Epithelial cell of esophagus (primary cell): Measurements from ENCODE around the gene OPHN1.
A peak's percentile ranks its signal among the peaks of the same experiment; 100 is the strongest.

Experiments used
- DNase-seq: peaks from one replicate; pipeline ENCODE4 v3.0.0; 2010; ENCODE audit warnings: low read depth
- H3K4me3 ChIP-seq: 2 replicates; pipeline ENCODE4 v1.5.1; 2011; ENCODE audit warnings: mild to moderate bottlenecking, low read length, control low read depth
- TF ChIP-seq, protein P1 (sequence below): IDR thresholded peaks from 2 replicates; pipeline ENCODE4 v1.5.1; 2011; ENCODE audit warnings: low read depth, mild to moderate bottlenecking, low read length, control low read depth, inconsistent platforms; ENCODE audit not compliant: insufficient read depth; ENCODE audit errors: missing control alignments

Gene OPHN1

DNA sequence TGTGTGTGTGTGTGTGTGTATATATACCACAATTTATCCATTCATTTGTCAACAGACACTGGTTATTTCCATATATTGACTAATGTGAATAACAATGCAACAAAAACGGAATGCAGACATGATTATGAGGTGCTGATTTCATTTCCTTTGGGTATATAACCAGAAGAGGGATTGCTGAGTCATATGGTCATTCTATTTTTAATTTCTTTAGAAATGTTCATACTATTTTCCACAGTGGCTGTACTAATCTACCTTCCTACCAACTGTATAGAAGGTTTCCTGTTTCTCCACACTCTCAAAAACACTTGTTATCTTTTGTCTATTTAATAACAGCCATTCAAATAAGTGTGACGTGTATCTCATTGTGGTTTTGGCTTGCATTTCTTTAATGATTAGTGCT lies 269.9 kb downstream of the OPHN1 start:
- DNase-seq: peak; percentile 41
- TF ChIP-seq, protein P1, sequence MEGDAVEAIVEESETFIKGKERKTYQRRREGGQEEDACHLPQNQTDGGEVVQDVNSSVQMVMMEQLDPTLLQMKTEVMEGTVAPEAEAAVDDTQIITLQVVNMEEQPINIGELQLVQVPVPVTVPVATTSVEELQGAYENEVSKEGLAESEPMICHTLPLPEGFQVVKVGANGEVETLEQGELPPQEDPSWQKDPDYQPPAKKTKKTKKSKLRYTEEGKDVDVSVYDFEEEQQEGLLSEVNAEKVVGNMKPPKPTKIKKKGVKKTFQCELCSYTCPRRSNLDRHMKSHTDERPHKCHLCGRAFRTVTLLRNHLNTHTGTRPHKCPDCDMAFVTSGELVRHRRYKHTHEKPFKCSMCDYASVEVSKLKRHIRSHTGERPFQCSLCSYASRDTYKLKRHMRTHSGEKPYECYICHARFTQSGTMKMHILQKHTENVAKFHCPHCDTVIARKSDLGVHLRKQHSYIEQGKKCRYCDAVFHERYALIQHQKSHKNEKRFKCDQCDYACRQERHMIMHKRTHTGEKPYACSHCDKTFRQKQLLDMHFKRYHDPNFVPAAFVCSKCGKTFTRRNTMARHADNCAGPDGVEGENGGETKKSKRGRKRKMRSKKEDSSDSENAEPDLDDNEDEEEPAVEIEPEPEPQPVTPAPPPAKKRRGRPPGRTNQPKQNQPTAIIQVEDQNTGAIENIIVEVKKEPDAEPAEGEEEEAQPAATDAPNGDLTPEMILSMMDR: no peak
- no peak overlapping the region for H3K4me3 ChIP-seq

- no peak for DNase-seq
- H3K4me3 ChIP-seq: no peak overlapping the region
- TF ChIP-seq, protein P1: no peak
Measured at GRCh38 chrX:68147848-68148247, 285.4 kb downstream of the OPHN1 start.

GRCh38 chrX:68146054-68146453 lies 287.2 kb downstream of the OPHN1 start:
- no peak overlapping the region for H3K4me3 ChIP-seq
- TF ChIP-seq, protein P1: peak; percentile 46
- DNase-seq: peak; percentile 58

GRCh38 chrX:68139791-68140190 lies 293.5 kb downstream of the OPHN1 start:
- TF ChIP-seq, protein P1: no peak
- no peak for DNase-seq
- H3K4me3 ChIP-seq: no peak overlapping the region

- no peak for DNase-seq
- no peak overlapping the region for H3K4me3 ChIP-seq
- TF ChIP-seq, protein P1: no peak
Measured at GRCh38 chrX:68133181-68133580, 300.1 kb downstream of the OPHN1 start.

GRCh38 chrX:68132749-68133148 lies 300.5 kb downstream of the OPHN1 start:
- TF ChIP-seq, protein P1: no peak
- no peak overlapping the region for H3K4me3 ChIP-seq
- no peak for DNase-seq

DNA sequence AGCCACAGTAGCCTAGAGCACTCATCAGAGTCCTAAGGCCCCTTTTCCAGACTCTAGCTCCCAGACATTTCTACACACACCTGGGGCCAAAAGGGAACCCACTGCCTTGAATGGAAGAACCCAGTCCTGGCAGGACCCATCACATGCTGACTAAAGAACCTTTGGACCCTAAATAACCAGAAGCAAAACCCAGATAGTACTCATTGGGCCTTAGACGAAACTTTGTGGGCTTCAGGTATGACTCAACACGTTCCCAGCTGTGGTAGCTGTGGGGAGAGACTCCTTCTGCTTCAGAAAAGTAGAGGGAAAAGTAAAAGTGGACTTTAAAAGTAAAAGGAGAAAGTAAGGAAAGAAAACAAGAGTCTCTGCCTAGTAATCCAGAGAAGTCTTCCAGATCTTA lies 311.5 kb downstream of the OPHN1 start:
- DNase-seq: no peak
- TF ChIP-seq, protein P1: no peak
- H3K4me3 ChIP-seq: no peak overlapping the region
